Central memory CD8-positive, alpha-beta T cell (primary cell): ENCODE measurements around the gene PAPPA2.

Experiments used
- ATAC-seq: fragments of 150-1000 bp; cut with Tn5 transposase; replicated peaks from 2 replicates; pipeline ENCODE4 v1.10.0; 2022; ENCODE audit warnings: mild to moderate bottlenecking, moderate FRiP score, moderate number of reproducible peaks; ENCODE audit not compliant: poor library complexity, severe bottlenecking; ENCODE audit errors: extremely low read depth
- DNase-seq, 2 donors: peaks; one replicate each; pipeline ENCODE4 v3.0.0; 2021; ENCODE audit warnings: low spot score in 2 of 2
- H3K27ac Mint-ChIP-seq: one replicate; pipeline ENCODE4 v1.8.0; 2022; ENCODE audit warnings: low read depth, mild to moderate bottlenecking, moderate library complexity, mixed read lengths
- H3K27me3 Mint-ChIP-seq: one replicate; pipeline ENCODE4 v1.8.0; 2022; ENCODE audit warnings: mixed read lengths
- H3K36me3 Mint-ChIP-seq: one replicate; pipeline ENCODE4 v1.8.0; 2022; ENCODE audit warnings: mild to moderate bottlenecking, moderate library complexity, mixed read lengths; ENCODE audit not compliant: insufficient read depth
- H3K4me1 Mint-ChIP-seq: one replicate; pipeline ENCODE4 v1.8.0; 2022; ENCODE audit warnings: mixed read lengths
- H3K4me3 Mint-ChIP-seq: one replicate; pipeline ENCODE4 v1.8.0; 2022; ENCODE audit warnings: mild to moderate bottlenecking, moderate library complexity, mixed read lengths
- H3K9me3 Mint-ChIP-seq: one replicate; pipeline ENCODE4 v1.8.0; 2022; ENCODE audit warnings: mixed read lengths

Gene PAPPA2

GRCh38 chr1:176857632-176858031 is 394.7 kb downstream of the PAPPA2 start:
- no peaks in the 10 kb centered on the region for H3K4me1 Mint-ChIP-seq
- H3K36me3 Mint-ChIP-seq = no peaks in the 10 kb centered on the region
- ATAC-seq = no peak
- no peak overlapping the region for H3K4me3 Mint-ChIP-seq
- H3K27me3 Mint-ChIP-seq = no peaks in the 10 kb centered on the region
- H3K9me3 Mint-ChIP-seq = peaks cover 9% of the 10 kb centered on the region
- no peak overlapping the region for H3K27ac Mint-ChIP-seq
- DNase-seq = no peak

GRCh38 chr1:176858433-176858916 is 395.5 kb downstream of the PAPPA2 start:
- DNase-seq = no peak
- H3K9me3 Mint-ChIP-seq = peaks cover 9% of the 10 kb centered on the region
- no peaks in the 10 kb centered on the region for H3K27me3 Mint-ChIP-seq
- no peaks in the 10 kb centered on the region for H3K4me1 Mint-ChIP-seq
- H3K27ac Mint-ChIP-seq = no peak overlapping the region
- H3K4me3 Mint-ChIP-seq = no peak overlapping the region
- no peaks in the 10 kb centered on the region for H3K36me3 Mint-ChIP-seq
- no peak for ATAC-seq

GRCh38 chr1:176863613-176864012 is 400.6 kb downstream of the PAPPA2 start:
- no peaks in the 10 kb centered on the region for H3K36me3 Mint-ChIP-seq
- peaks cover 10% of the 10 kb centered on the region for H3K27me3 Mint-ChIP-seq
- H3K4me1 Mint-ChIP-seq = no peaks in the 10 kb centered on the region
- peaks cover 28% of the 10 kb centered on the region for H3K9me3 Mint-ChIP-seq
- no peak overlapping the region for H3K27ac Mint-ChIP-seq
- ATAC-seq (no peak), DNase-seq (no peak)
- H3K4me3 Mint-ChIP-seq = no peak overlapping the region

GRCh38 chr1:176864211-176864610 is 401.2 kb downstream of the PAPPA2 start:
- H3K4me1 Mint-ChIP-seq = no peaks in the 10 kb centered on the region
- no peak overlapping the region for H3K27ac Mint-ChIP-seq
- peaks cover 10% of the 10 kb centered on the region for H3K27me3 Mint-ChIP-seq
- ATAC-seq (no peak), DNase-seq (no peak)
- no peaks in the 10 kb centered on the region for H3K36me3 Mint-ChIP-seq
- no peak overlapping the region for H3K4me3 Mint-ChIP-seq
- peaks cover 28% of the 10 kb centered on the region for H3K9me3 Mint-ChIP-seq

GRCh38 chr1:176866011-176866714 is 403.2 kb downstream of the PAPPA2 start:
- Mint-ChIP-seq H3K36me3 (no peaks in the 10 kb centered on the region), H3K9me3 (peaks cover 26% of the 10 kb centered on the region), H3K27me3 (peaks cover 10% of the 10 kb centered on the region), H3K27ac (no peak overlapping the region), H3K4me3 (no peak overlapping the region), H3K4me1 (no peaks in the 10 kb centered on the region)
- DNase-seq = no peak
- no peak for ATAC-seq

GRCh38 chr1:176869577-176869976 is 406.6 kb downstream of the PAPPA2 start:
- no peaks in the 10 kb centered on the region for H3K36me3 Mint-ChIP-seq
- H3K27me3 Mint-ChIP-seq = peaks cover 10% of the 10 kb centered on the region
- DNase-seq (no peak), ATAC-seq (no peak)
- peaks cover 19% of the 10 kb centered on the region for H3K9me3 Mint-ChIP-seq
- no peaks in the 10 kb centered on the region for H3K4me1 Mint-ChIP-seq
- H3K4me3 Mint-ChIP-seq = no peak overlapping the region
- no peak overlapping the region for H3K27ac Mint-ChIP-seq

- Mint-ChIP-seq H3K27me3 (no peaks in the 10 kb centered on the region), H3K36me3 (no peaks in the 10 kb centered on the region), H3K9me3 (no peaks in the 10 kb centered on the region), H3K4me1 (no peaks in the 10 kb centered on the region), H3K4me3 (no peak overlapping the region), H3K27ac (no peak overlapping the region)
- ATAC-seq = no peak
- DNase-seq = no peak
Measured at GRCh38 chr1:176876966-176877515, 414.1 kb downstream of the PAPPA2 start.

GRCh38 chr1:176877557-176877956 is 414.6 kb downstream of the PAPPA2 start:
- H3K36me3 Mint-ChIP-seq = no peaks in the 10 kb centered on the region
- H3K27ac Mint-ChIP-seq = no peak overlapping the region
- no peaks in the 10 kb centered on the region for H3K4me1 Mint-ChIP-seq
- no peak overlapping the region for H3K4me3 Mint-ChIP-seq
- H3K27me3 Mint-ChIP-seq = no peaks in the 10 kb centered on the region
- no peaks in the 10 kb centered on the region for H3K9me3 Mint-ChIP-seq
- ATAC-seq (no peak), DNase-seq (no peak)

- Mint-ChIP-seq H3K36me3 (no peaks in the 10 kb centered on the region), H3K4me3 (no peak overlapping the region), H3K27ac (no peak overlapping the region), H3K27me3 (no peaks in the 10 kb centered on the region), H3K4me1 (no peaks in the 10 kb centered on the region), H3K9me3 (no peaks in the 10 kb centered on the region)
- ATAC-seq (no peak), DNase-seq (no peak)
Measured at GRCh38 chr1:176878750-176879536, 416.0 kb downstream of the PAPPA2 start.

- Mint-ChIP-seq H3K9me3 (no peaks in the 10 kb centered on the region), H3K27me3 (no peaks in the 10 kb centered on the region), H3K27ac (no peak overlapping the region), H3K4me1 (no peaks in the 10 kb centered on the region), H3K36me3 (no peaks in the 10 kb centered on the region), H3K4me3 (no peak overlapping the region)
- ATAC-seq (no peak), DNase-seq (no peak)
Measured at GRCh38 chr1:176879784-176880620, 417.0 kb downstream of the PAPPA2 start.

- H3K4me1 Mint-ChIP-seq = no peaks in the 10 kb centered on the region
- H3K27me3 Mint-ChIP-seq = no peaks in the 10 kb centered on the region
- H3K36me3 Mint-ChIP-seq = no peaks in the 10 kb centered on the region
- DNase-seq (no peak), ATAC-seq (no peak)
- no peaks in the 10 kb centered on the region for H3K9me3 Mint-ChIP-seq
- no peak overlapping the region for H3K4me3 Mint-ChIP-seq
- H3K27ac Mint-ChIP-seq = no peak overlapping the region
Measured at GRCh38 chr1:176880955-176881595, 418.1 kb downstream of the PAPPA2 start.

- Mint-ChIP-seq H3K9me3 (no peaks in the 10 kb centered on the region), H3K4me3 (no peak overlapping the region), H3K36me3 (no peaks in the 10 kb centered on the region), H3K27me3 (no peaks in the 10 kb centered on the region), H3K27ac (no peak overlapping the region), H3K4me1 (no peaks in the 10 kb centered on the region)
- no peak for ATAC-seq
- no peak for DNase-seq
Measured at GRCh38 chr1:176884286-176884685, 421.3 kb downstream of the PAPPA2 start.
